Measurements from ENCODE around the gene TPO. TPM values are rescaled to one million over a fixed set of nuclear protein-coding genes. Genes with fewer than 3 reads are reported as not detected.

The TPO gene
- total RNA-seq, 1 experiment from 2014 or later = not detected

DNA sequence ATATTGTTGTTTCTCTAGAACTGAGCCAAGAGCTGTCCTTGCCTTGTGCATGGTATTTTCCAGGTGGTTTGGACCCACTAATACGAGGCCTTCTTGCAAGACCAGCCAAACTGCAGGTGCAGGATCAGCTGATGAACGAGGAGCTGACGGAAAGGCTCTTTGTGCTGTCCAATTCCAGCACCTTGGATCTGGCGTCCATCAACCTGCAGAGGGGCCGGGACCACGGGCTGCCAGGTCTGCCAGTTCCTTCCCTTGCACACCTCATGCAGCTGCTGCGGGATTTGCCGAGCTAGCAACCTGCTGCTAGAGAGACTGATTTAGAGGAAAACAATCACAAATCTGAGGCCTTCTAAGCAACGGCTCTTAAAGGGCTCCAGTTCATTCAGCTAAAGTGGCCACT, 74.5 kb downstream of the TPO start (continued):
- no peak for TF ChIP-seq ZNF232 (CRISPR knock-in tag; IDR thresholded peaks at IDR 0.05)
- TF ChIP-seq ZNF671 (CRISPR knock-in tag; IDR thresholded peaks at IDR 0.05) = no peak
- no peak for TF ChIP-seq JAZF1 (CRISPR knock-in tag; IDR thresholded peaks at IDR 0.05)
- no peak for TF ChIP-seq RORB (CRISPR knock-in tag; IDR thresholded peaks at IDR 0.05)
- TF ChIP-seq, protein P1, sequence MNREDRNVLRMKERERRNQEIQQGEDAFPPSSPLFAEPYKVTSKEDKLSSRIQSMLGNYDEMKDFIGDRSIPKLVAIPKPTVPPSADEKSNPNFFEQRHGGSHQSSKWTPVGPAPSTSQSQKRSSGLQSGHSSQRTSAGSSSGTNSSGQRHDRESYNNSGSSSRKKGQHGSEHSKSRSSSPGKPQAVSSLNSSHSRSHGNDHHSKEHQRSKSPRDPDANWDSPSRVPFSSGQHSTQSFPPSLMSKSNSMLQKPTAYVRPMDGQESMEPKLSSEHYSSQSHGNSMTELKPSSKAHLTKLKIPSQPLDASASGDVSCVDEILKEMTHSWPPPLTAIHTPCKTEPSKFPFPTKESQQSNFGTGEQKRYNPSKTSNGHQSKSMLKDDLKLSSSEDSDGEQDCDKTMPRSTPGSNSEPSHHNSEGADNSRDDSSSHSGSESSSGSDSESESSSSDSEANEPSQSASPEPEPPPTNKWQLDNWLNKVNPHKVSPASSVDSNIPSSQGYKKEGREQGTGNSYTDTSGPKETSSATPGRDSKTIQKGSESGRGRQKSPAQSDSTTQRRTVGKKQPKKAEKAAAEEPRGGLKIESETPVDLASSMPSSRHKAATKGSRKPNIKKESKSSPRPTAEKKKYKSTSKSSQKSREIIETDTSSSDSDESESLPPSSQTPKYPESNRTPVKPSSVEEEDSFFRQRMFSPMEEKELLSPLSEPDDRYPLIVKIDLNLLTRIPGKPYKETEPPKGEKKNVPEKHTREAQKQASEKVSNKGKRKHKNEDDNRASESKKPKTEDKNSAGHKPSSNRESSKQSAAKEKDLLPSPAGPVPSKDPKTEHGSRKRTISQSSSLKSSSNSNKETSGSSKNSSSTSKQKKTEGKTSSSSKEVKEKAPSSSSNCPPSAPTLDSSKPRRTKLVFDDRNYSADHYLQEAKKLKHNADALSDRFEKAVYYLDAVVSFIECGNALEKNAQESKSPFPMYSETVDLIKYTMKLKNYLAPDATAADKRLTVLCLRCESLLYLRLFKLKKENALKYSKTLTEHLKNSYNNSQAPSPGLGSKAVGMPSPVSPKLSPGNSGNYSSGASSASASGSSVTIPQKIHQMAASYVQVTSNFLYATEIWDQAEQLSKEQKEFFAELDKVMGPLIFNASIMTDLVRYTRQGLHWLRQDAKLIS (CRISPR knock-in tag; IDR thresholded peaks at IDR 0.05; ENCODE audit: borderline replicate concordance) = no peak
- TF ChIP-seq IRF2 (CRISPR knock-in tag; IDR thresholded peaks at IDR 0.05; ENCODE audit: borderline replicate concordance, low read depth) = no peak
- no peak for TF ChIP-seq GRHL2 (CRISPR knock-in tag; IDR thresholded peaks at IDR 0.05; ENCODE audit: insufficient replicate concordance, severe bottlenecking)

DNA sequence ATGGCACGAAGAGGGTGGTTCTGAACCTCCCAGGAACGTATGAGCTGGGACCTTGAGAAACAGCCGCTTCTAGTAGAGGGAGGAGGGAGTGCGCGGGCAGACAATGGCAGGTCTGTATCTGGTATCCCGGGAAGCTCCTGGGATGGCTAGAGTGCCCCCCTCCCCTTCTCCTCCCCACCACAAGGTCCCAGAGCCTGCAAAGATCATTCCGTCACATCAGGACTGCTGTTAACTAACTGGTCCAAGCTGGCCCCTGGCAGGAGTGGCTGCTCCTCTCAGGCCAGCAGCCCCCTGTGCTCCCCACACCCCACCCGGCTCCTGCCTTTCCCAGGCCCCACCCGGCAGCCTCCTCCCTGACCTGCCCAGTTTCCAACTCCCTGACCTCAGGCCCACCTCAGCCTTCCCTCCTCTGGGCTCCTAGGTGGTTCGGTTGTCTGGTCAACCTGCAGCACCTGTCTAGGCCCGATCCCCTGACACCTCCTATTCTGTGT, 75.0 kb downstream of the TPO start:
- TF ChIP-seq RELA (CRISPR knock-in tag; IDR thresholded peaks at IDR 0.05; ENCODE audit: borderline replicate concordance) (no peak), MXD4 (CRISPR knock-in tag; IDR thresholded peaks at IDR 0.05; ENCODE audit: borderline replicate concordance) (no peak), TEAD4 (CRISPR knock-in tag; IDR thresholded peaks at IDR 0.05) (no peak), SMAD3 (CRISPR knock-in tag; IDR thresholded peaks at IDR 0.05; ENCODE audit: borderline replicate concordance) (no peak), ELF4 (CRISPR knock-in tag; IDR thresholded peaks at IDR 0.05; ENCODE audit: low read depth) (no peak), ZNF232 (CRISPR knock-in tag; IDR thresholded peaks at IDR 0.05) (no peak)
- TF ChIP-seq, protein P2, sequence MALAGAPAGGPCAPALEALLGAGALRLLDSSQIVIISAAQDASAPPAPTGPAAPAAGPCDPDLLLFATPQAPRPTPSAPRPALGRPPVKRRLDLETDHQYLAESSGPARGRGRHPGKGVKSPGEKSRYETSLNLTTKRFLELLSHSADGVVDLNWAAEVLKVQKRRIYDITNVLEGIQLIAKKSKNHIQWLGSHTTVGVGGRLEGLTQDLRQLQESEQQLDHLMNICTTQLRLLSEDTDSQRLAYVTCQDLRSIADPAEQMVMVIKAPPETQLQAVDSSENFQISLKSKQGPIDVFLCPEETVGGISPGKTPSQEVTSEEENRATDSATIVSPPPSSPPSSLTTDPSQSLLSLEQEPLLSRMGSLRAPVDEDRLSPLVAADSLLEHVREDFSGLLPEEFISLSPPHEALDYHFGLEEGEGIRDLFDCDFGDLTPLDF (CRISPR knock-in tag; IDR thresholded peaks at IDR 0.05) = no peak
- TF ChIP-seq, protein P3, sequence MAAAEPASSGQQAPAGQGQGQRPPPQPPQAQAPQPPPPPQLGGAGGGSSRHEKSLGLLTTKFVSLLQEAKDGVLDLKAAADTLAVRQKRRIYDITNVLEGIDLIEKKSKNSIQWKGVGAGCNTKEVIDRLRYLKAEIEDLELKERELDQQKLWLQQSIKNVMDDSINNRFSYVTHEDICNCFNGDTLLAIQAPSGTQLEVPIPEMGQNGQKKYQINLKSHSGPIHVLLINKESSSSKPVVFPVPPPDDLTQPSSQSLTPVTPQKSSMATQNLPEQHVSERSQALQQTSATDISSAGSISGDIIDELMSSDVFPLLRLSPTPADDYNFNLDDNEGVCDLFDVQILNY (CRISPR knock-in tag; IDR thresholded peaks at IDR 0.05) = no peak
- peaks cover 3% of the 10 kb centered on the region; the same call in 1 of the 2 replicates for H3K36me3 Mint-ChIP-seq
- H3K27me3 Mint-ChIP-seq (ENCODE audit: low read depth) = no peaks in the 10 kb centered on the region
- H3K9me3 Mint-ChIP-seq = no peaks in the 10 kb centered on the region
- DNase-seq (ENCODE audit: low spot score) (no peak), ATAC-seq (no peak)
- H3K4me3 Mint-ChIP-seq = no peak overlapping the region
- peaks cover 9% of the 10 kb centered on the region; the same call in 1 of the 2 replicates for H3K4me1 Mint-ChIP-seq
- POLR2A ChIA-PET = no interaction called here
- no peak overlapping the region for H3K27ac Mint-ChIP-seq
- CTCF ChIA-PET = interaction anchor here (0.9 to 1.8 kb wide), 2 partner anchors 62 to 289 kb away, joined by 3 to 9 read pairs; no protein-coding TSS in a partner anchor

DNA sequence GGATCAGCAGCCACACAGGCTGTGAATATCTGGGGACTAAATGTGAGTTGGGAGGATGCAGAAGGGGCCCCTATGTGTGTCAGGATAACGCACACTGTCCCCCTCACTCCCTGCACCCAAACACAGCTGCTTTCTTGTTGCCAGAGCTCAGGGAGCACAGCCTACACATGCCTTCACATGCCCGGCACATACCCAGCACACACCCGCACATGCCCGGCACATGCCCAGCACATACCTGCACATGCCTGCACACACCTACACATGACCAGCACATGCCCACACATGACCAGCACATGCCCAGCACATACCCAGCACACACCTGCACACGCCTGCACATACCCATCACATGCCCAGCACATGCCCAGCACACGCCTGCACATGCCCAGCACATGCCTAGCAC, 75.6 kb downstream of the TPO start:
- POLR2A ChIA-PET = no interaction called here
- peaks cover 9% of the 10 kb centered on the region; the same call in 1 of the 2 replicates for H3K4me1 Mint-ChIP-seq
- no peak overlapping the region for H3K27ac Mint-ChIP-seq
- no peaks in the 10 kb centered on the region for H3K9me3 Mint-ChIP-seq
- ATAC-seq (no peak), DNase-seq (ENCODE audit: low spot score) (no peak)
- CTCF ChIA-PET = interaction anchor here (1.8 kb wide), 1 partner anchor 62 kb away, joined by 9 read pairs; no protein-coding TSS in a partner anchor
- no peak overlapping the region for H3K4me3 Mint-ChIP-seq
- peaks cover 3% of the 10 kb centered on the region; the same call in 1 of the 2 replicates for H3K36me3 Mint-ChIP-seq
- no peaks in the 10 kb centered on the region for H3K27me3 Mint-ChIP-seq (ENCODE audit: low read depth)
- TF ChIP-seq TEAD4 (CRISPR knock-in tag; IDR thresholded peaks at IDR 0.05) (no peak), MYBL2 (CRISPR knock-in tag; IDR thresholded peaks at IDR 0.05) (no peak), JAZF1 (CRISPR knock-in tag; IDR thresholded peaks at IDR 0.05) (no peak), GTF2I (CRISPR knock-in tag; conservative IDR thresholded peaks at IDR 0.05) (no peak), ZNF138 (CRISPR knock-in tag; conservative IDR thresholded peaks at IDR 0.05) (no peak), TEAD1 (CRISPR knock-in tag; IDR thresholded peaks at IDR 0.05) (no peak)
- TF ChIP-seq, protein P4, sequence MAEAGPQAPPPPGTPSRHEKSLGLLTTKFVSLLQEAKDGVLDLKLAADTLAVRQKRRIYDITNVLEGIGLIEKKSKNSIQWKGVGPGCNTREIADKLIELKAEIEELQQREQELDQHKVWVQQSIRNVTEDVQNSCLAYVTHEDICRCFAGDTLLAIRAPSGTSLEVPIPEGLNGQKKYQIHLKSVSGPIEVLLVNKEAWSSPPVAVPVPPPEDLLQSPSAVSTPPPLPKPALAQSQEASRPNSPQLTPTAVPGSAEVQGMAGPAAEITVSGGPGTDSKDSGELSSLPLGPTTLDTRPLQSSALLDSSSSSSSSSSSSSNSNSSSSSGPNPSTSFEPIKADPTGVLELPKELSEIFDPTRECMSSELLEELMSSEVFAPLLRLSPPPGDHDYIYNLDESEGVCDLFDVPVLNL (CRISPR knock-in tag; IDR thresholded peaks at IDR 0.05; ENCODE audit: borderline replicate concordance, low read depth) = no peak
- TF ChIP-seq, protein P5, sequence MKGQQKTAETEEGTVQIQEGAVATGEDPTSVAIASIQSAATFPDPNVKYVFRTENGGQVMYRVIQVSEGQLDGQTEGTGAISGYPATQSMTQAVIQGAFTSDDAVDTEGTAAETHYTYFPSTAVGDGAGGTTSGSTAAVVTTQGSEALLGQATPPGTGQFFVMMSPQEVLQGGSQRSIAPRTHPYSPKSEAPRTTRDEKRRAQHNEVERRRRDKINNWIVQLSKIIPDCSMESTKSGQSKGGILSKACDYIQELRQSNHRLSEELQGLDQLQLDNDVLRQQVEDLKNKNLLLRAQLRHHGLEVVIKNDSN (CRISPR knock-in tag; IDR thresholded peaks at IDR 0.05) = no peak
- TF ChIP-seq, protein P6, sequence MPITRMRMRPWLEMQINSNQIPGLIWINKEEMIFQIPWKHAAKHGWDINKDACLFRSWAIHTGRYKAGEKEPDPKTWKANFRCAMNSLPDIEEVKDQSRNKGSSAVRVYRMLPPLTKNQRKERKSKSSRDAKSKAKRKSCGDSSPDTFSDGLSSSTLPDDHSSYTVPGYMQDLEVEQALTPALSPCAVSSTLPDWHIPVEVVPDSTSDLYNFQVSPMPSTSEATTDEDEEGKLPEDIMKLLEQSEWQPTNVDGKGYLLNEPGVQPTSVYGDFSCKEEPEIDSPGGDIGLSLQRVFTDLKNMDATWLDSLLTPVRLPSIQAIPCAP (CRISPR knock-in tag; IDR thresholded peaks at IDR 0.05) = no peak
- TF ChIP-seq, protein P7, sequence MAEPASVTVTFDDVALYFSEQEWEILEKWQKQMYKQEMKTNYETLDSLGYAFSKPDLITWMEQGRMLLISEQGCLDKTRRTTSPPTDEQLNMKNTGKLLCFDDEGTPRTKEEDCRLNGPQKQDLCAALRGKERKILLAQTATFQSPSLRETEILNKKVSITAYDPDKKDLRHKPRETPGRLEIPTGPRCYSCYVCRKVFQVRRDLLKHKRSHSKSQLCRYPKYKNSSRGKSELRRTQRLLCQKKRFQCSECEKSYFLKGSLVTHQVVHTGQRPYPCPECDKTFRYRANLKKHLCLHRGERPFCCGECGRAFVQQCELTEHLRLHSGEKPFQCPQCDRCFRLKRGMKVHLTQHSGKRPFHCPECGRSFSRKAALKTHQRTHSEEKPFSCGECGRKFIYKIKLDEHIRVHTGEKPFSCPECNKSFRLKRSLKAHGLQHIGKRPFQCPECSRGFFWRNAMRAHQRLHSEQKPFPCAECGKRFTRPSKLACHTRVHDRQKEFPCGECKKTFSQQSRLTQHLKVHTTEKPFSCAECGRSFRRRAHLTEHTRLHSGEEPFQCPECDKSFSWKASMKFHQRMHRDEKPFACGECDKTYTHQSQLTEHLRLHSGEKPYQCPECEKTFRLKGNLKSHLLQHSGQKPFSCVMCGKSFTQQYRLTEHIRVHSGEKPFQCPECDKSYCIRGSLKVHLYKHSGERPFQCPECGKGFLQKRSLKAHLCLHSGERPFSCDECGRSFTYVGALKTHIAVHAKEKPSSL (CRISPR knock-in tag; conservative IDR thresholded peaks at IDR 0.05) = no peak
- TF ChIP-seq, protein P8, sequence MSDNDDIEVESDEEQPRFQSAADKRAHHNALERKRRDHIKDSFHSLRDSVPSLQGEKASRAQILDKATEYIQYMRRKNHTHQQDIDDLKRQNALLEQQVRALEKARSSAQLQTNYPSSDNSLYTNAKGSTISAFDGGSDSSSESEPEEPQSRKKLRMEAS (CRISPR knock-in tag; IDR thresholded peaks at IDR 0.05) = no peak
